Activated CD8-positive, alpha-beta memory T cell treated with anti-CD3 and anti-CD28 coated beads, Interleukin-2, amount 50 U/mL, for 24 hours (primary cell): Measurements from ENCODE around the gene MAEA.

ENCODE experiments used
- DNase-seq: peaks from one replicate; pipeline ENCODE4 v3.0.0-alpha.2; 2020; ENCODE audit errors: extremely low read depth

MAEA gene

DNA sequence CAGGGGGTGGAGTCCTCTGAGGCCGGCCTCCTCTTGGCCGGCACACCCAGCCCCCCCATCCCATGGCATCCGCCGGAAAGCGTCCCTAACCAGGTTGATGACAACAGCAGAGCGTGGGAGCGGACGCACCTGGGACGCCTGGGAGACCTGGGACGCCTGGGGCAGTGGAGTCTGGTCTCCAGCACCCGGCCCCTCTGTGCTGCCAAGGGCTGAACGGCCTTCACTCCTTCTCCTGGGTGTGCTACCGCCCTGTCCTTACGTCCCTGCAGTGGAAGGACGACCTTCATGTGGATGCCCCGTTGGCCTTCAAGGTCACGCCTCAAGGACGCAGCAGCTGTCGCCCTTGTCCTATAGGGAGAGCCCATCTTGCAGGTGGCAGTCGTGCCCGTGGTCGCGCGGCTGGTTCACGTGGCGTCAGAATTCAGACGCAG lies 89.7 kb downstream of the MAEA start:
- DNase-seq = no peak

DNA sequence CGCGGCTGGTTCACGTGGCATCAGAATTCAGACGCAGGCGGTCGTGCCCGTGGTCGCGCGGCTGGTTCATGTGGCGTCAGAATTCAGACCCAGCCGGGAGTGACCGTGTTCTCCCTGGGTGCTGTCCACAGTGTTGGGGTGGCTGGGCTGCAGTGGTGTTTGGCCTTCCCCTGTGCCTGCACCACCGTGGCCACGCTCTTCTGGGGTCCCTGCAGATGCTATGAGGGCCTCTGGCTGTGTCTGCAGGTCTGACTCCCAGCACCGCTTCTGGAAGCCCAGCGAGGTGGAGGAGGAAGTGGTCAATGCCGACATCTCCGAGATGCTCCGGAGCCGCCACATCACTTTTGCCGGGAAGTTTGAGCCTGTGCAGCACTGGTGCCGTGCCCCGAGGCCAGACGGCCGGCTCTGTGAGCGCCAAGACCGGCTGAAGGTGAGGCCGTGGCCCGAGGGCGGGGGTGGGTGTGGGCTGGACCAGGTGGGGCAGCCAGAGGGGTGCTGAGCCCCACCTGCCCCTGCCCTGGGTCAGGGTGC lies 90.2 kb downstream of the MAEA start:
- DNase-seq = no peak

DNA sequence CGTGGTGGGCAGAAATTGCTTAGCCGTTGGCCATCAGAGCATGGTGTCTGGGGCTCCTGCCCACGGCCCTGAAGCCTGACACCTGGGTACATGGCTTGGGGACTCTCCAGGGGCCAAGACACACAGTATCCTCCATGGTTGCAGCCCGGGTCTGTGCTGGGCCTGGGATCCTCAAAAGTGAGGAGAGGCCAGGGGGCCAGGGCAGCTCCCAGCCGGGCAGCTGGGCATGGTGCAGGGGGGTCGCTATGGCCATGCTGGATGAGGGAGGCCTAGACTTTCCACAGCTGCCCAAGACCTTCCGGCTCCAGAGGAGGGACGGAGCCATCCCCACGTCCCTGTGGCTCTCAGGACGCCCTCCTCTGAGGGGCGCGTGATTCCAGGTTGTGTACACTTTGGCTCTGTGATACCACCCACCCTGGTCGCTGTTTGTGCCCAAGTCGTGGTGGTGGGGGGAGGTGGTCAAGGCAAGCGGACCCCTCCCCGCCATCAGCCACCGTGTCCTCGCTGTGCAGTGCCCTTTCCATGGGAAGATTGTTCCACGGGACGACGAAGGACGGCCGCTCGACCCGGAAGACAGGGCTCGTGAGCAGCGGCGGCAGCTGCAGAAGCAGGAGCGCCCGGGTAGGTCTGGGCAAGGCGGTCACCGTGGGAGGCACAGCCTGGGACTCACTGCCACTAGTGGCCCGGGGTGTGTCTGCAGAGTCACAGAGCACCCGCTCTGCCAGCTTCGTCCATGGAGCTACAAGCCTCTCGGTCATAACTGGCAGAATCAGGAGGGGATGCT lies 90.9 kb downstream of the MAEA start:
- DNase-seq = no peak

DNA sequence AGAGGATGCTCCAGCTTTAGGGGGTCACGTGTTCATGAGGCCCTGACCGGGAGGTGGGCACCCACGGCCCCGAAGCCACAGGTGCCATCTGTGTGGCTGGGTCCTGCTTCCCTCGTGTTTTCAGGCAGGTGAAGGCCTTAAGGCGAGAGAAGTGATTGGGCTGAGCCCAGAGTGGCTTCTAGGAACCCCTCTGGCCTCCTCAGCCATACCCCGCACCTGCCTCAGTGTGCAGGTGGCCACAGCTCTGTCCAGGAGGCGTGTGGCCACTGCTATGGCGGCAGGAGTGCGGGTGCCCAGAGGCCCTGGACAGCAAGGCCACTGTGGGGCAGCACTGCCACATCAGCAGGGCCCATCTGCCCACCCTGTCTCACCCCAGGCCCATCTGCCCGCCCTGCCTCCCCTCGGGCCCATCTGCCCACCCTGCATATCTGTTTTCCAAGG lies 91.5 kb downstream of the MAEA start:
- DNase-seq = no peak

DNA sequence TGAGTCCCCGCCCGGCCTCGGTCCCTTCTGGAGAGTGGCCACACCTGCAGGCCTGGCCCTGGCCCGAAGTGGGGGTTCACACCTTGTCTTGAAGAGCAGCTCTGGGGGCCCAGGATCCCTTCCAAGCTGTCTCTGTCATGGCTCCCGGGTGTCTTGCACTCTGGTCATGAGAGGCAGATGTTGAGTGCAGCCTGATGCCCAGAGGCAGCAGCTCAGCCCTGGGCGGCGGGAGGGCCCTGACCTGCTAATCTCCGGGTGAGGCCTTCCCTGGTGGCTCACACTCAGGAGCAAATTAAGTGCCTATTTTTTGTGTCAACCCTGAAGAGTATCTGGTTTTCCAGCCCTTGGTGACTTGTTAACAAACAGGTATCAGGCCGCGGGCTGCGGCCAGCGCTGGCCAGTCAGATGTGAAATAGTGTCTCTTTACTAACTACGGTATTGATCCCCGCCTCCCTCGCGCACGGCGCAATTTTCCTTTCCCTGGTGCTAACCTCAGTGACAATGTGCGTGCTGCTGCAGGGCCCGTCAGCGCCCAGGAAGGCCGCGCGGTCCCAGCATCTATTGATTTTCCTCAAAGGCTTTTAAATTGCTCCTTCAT lies 92.4 kb downstream of the MAEA start:
- DNase-seq = no peak

DNA sequence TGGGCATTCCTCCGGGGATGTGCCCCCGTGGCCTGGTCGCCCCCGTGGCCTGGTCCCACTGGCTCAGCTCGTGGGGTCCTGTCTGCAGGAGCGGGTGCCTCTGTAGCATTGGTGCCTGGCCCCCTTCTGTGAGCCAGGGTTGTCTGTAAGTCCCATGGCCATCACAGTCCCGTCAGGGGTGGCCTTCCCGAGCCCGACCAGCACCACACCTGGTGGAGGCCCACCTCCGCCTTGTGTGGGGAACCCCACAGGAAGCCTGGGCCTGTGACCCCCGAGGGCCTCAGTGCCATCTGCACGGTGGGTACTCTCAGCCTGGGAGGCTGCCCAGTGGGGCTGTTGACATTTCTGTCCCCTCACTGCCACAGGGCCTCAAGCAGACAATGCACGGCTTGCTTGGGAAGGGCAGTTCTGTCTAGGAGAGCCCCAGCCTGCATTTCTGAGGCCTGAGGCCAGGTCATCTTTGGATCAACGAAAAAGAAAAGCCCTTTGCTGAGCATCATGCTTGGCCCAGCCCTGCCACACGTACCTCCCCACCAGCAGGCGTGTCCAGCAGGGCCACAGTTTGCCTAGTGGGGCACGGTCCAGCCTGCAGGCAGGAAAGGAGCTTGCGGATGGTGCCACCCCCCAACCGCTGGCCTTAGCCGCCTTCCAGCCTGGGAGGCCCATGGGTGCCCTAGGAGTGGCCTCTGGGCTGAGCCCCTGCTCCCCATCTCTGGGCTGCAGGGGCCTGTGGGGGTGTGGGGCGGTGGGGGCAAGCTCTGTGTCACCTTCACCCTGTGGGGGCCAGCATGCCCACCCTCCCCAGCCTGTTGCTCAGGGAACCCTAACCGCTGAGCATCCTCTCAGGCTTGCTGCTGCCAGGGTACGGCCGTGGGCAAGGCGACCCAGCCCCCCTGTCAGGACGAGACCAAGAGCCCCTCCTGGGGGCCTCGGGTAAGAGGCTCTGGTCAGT lies 93.4 kb downstream of the MAEA start:
- DNase-seq = no peak

DNA sequence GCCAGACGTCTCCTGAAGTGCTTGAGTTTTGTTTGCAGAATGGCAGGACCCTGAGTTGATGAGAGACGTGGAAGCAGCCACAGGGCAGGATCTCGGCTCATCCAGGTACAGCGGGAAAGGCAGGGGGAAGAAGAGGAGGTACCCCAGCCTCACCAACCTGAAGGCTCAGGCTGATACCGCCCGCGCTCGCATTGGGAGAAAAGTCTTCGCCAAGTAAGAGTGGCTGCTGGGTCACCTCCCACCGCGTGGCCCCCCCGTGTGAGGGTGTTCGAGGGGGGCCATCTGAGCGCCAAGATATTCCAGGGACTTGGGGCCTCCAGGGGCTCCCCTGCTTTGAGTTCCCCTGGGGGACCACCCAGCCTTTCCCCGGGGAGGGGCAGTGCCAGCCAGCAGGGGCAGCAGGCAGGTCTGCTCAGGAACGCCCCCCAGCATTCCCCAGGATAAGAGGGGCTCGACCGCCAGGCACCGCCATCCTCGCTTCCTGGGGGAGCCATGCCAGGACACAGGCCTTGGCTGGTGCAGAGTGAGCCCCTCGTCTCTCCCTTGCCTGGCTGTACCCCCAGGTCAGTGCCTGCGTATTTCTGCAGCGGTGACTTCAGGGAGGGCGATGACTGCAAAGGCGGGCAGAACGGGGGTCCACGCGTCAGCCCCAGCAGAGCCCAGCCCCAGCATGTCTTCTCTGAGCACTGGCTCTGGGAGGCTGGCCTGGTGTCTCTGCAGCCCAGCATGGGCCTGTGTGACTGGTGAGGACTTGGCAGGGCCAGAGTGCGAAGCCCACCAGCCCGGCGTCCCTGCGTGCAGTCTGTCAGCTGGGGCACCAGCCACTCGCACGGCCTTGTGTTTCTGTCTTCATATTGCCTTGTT lies 94.3 kb downstream of the MAEA start:
- no peak for DNase-seq

DNA sequence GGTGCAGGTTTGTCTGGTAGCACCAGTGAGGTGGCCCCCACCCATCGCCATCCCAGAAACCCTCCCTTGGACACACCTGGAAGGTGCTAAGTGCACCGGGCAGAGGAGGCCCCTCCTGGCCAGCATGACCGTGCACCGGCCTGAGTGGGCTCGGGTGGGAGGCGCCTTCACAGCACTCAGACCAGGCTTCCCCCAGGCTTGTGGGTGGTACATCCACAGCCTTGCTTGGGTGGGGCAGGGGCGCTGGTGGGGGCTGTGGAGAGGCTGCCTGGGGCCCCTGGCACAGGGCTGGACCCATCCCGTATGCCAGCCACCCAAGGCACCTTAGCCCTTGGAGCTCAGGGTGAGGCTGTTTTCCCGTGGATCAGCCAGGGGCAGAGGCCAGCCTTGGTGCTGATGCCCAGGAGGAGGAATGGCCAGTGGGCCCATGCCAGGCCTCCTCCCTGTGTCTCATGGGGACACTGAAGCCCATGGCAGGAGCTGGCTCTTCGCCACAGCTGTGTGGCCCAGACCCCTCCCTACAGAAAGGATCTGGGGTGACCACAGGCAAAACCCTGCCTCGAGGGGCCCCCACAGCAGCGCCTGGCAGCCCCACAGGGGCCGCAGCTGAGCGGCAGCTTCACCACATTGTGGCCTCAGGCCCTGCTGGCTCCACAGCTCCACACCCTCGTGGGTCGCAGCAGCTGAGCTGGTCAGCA lies 95.1 kb downstream of the MAEA start:
- DNase-seq = no peak

DNA sequence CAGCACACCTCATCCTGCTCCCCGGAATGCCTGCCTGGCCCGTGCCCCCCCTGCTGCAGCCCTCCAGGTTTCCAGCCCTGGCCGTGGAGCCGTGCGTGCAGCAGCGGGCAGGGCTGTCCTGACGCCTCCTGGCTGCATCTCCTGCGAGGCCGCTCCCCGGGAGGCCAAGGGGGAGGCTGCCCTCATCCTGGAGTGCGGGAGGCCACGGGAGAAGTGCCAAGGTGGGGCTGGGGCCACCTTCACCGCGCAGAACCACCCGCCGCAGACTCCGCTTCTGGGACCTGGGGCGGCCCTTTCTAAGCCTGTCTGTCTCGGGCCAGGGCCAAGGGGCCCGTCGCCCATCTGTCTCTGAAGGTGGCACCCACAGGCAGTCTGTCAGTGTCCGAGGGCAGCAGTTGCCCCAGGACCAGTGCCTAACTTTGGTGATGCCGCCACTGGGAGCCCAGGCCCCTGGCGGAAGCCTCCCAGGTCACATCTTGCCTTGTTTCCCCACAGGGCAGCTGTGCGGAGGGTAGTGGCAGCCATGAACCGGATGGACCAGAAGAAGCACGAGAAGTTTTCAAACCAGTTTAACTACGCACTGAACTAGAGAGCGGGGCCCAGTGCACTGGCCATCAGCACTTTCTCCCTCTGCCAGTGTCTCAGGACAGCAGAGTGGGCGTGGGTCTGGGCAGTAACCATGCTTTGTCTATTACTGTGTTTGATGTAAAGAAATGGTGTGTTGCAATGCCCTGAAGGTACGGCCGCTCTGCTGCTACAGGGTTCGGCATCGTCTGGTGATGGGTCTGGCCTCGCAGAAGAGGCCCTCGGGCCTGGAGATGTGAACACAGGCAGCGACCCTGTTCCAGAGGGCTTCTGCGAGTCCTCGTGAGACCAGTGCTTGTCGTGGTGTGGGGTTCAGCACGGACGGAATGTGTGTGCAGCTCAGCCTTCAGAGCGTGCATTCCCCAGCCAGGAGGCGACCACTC lies 96.0 kb downstream of the MAEA start:
- DNase-seq = no peak
